Neural cell (in vitro differentiated cells): ENCODE measurements around the gene SPIN1.
"Not testable (repeated sequence)": the region's sequence is repeated elsewhere in the genome, so short reads cannot be mapped to it uniquely, and the experiment has no call there.

Source experiments
- EP300 ChIP-seq: fragments of 450-650 bp; conservative IDR thresholded peaks from 2 replicates; pipeline ENCODE4 v1.6.1; 2014; ENCODE audit warnings: antibody characterized with exemption, mild to moderate bottlenecking, moderate library complexity; ENCODE audit not compliant: poor library complexity, severe bottlenecking
- EZH2 ChIP-seq: fragments of 200-600, 300-800 bp; shearing (Covaris generic), sonication (generic); IDR thresholded peaks from 2 replicates; pipeline ENCODE4 v1.6.1; 2014; ENCODE audit warnings: antibody characterized with exemption, low read length, borderline replicate concordance, mild to moderate bottlenecking; ENCODE audit not compliant: insufficient read depth, poor library complexity, severe bottlenecking
- MXI1 ChIP-seq: fragments of 450-650 bp; conservative IDR thresholded peaks from 2 replicates; pipeline ENCODE4 v1.6.1; 2014; ENCODE audit warnings: antibody characterized with exemption, mild to moderate bottlenecking; ENCODE audit not compliant: poor library complexity, severe bottlenecking
- POLR2AphosphoS5 ChIP-seq: IDR thresholded peaks from 2 replicates; pipeline ENCODE4 v1.6.1; 2012
- RAD21 ChIP-seq: fragments of 450-650 bp; conservative IDR thresholded peaks from 2 replicates; pipeline ENCODE4 v1.6.1; 2014; ENCODE audit warnings: antibody characterized with exemption, mild to moderate bottlenecking, moderate library complexity
- SMC3 ChIP-seq: fragments of 450-650 bp; conservative IDR thresholded peaks from 2 replicates; pipeline ENCODE4 v1.6.1; 2014; ENCODE audit warnings: antibody characterized with exemption, mild to moderate bottlenecking, moderate library complexity; ENCODE audit not compliant: poor library complexity
- TAF1 ChIP-seq: IDR thresholded peaks from 2 replicates; pipeline ENCODE4 v1.6.1; 2012; ENCODE audit warnings: low read depth
- TF ChIP-seq, protein P1 (sequence below): fragments of 450-650 bp; IDR thresholded peaks from 2 replicates; pipeline ENCODE4 v1.5.1; 2014; ENCODE audit warnings: antibody characterized with exemption, mild to moderate bottlenecking, moderate library complexity; ENCODE audit not compliant: poor library complexity, severe bottlenecking
- TF ChIP-seq, protein P2 (sequence below): IDR thresholded peaks from 2 replicates; pipeline ENCODE4 v1.6.1; 2012; ENCODE audit warnings: borderline replicate concordance

GRCh38 chr9:88357250-88357649 lies 31.0 kb upstream of the SPIN1 start:
- TF ChIP-seq, protein P1, sequence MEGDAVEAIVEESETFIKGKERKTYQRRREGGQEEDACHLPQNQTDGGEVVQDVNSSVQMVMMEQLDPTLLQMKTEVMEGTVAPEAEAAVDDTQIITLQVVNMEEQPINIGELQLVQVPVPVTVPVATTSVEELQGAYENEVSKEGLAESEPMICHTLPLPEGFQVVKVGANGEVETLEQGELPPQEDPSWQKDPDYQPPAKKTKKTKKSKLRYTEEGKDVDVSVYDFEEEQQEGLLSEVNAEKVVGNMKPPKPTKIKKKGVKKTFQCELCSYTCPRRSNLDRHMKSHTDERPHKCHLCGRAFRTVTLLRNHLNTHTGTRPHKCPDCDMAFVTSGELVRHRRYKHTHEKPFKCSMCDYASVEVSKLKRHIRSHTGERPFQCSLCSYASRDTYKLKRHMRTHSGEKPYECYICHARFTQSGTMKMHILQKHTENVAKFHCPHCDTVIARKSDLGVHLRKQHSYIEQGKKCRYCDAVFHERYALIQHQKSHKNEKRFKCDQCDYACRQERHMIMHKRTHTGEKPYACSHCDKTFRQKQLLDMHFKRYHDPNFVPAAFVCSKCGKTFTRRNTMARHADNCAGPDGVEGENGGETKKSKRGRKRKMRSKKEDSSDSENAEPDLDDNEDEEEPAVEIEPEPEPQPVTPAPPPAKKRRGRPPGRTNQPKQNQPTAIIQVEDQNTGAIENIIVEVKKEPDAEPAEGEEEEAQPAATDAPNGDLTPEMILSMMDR: not testable (repeated sequence)
- not testable (repeated sequence) for TF ChIP-seq POLR2AphosphoS5, EP300, EZH2, SMC3, RAD21, MXI1, TAF1
- TF ChIP-seq, protein P2, sequence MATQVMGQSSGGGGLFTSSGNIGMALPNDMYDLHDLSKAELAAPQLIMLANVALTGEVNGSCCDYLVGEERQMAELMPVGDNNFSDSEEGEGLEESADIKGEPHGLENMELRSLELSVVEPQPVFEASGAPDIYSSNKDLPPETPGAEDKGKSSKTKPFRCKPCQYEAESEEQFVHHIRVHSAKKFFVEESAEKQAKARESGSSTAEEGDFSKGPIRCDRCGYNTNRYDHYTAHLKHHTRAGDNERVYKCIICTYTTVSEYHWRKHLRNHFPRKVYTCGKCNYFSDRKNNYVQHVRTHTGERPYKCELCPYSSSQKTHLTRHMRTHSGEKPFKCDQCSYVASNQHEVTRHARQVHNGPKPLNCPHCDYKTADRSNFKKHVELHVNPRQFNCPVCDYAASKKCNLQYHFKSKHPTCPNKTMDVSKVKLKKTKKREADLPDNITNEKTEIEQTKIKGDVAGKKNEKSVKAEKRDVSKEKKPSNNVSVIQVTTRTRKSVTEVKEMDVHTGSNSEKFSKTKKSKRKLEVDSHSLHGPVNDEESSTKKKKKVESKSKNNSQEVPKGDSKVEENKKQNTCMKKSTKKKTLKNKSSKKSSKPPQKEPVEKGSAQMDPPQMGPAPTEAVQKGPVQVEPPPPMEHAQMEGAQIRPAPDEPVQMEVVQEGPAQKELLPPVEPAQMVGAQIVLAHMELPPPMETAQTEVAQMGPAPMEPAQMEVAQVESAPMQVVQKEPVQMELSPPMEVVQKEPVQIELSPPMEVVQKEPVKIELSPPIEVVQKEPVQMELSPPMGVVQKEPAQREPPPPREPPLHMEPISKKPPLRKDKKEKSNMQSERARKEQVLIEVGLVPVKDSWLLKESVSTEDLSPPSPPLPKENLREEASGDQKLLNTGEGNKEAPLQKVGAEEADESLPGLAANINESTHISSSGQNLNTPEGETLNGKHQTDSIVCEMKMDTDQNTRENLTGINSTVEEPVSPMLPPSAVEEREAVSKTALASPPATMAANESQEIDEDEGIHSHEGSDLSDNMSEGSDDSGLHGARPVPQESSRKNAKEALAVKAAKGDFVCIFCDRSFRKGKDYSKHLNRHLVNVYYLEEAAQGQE: not testable (repeated sequence)
